Loucy (cell line): Measurements from ENCODE around the gene ARHGAP45.

Experiments used
- H2AFZ ChIP-seq: fragments of 200-600 bp; sonication (generic); 2 replicates; pipeline ENCODE4 v1.6.0; 2016; ENCODE audit warnings: antibody characterized with exemption, mild to moderate bottlenecking, low read length, moderate library complexity
- H3F3A ChIP-seq: fragments of 200-600 bp; 2 replicates; pipeline ENCODE4 v1.6.0; 2016; ENCODE audit warnings: antibody characterized with exemption, low read depth, mild to moderate bottlenecking
- H3K27me3 ChIP-seq: fragments of 200-600 bp; sonication (generic); 2 replicates; pipeline ENCODE4 v1.6.1; 2014; ENCODE audit warnings: low read length, mild to moderate bottlenecking; ENCODE audit not compliant: insufficient read depth, poor library complexity, severe bottlenecking
- H3K36me3 ChIP-seq: fragments of 200-600 bp; sonication (generic); 2 replicates; pipeline ENCODE4 v1.6.1; 2016; ENCODE audit warnings: low read length; ENCODE audit not compliant: insufficient read depth
- H3K4me1 ChIP-seq: fragments of 200-600 bp; sonication (generic); 2 replicates; pipeline ENCODE4 v1.5.1; 2014; ENCODE audit warnings: low read length, mild to moderate bottlenecking; ENCODE audit not compliant: insufficient read depth, poor library complexity, severe bottlenecking
- H3K4me2 ChIP-seq: fragments of 200-600 bp; sonication (generic); 2 replicates; pipeline ENCODE4 v1.6.0; 2014; ENCODE audit warnings: antibody characterized with exemption, low read length, low read depth, mild to moderate bottlenecking; ENCODE audit not compliant: poor library complexity, severe bottlenecking
- H3K4me3 ChIP-seq: fragments of 200-600 bp; sonication (generic); 2 replicates; pipeline ENCODE4 v1.5.1; 2014; ENCODE audit warnings: low read length, mild to moderate bottlenecking, mixed read lengths; ENCODE audit not compliant: poor library complexity, severe bottlenecking
- H3K79me2 ChIP-seq: fragments of 200-600 bp; sonication (generic); 2 replicates; pipeline ENCODE4 v1.6.1; 2014; ENCODE audit warnings: low read length; ENCODE audit not compliant: insufficient read depth
- H3K9ac ChIP-seq: fragments of 200-600 bp; sonication (generic); 2 replicates; pipeline ENCODE4 v1.6.0; 2014; ENCODE audit warnings: mild to moderate bottlenecking, low read depth, low read length, moderate library complexity; ENCODE audit not compliant: poor library complexity, severe bottlenecking
- H3K9me2 ChIP-seq: fragments of 200-600 bp; sonication (generic); replicated peaks from 2 replicates; pipeline ENCODE4 v1.6.1; 2016; ENCODE audit warnings: low read depth, low read length, mixed read lengths
- H3K9me3 ChIP-seq: fragments of 200-600 bp; sonication (generic); 2 replicates; pipeline ENCODE4 v1.6.1; 2014; ENCODE audit warnings: mild to moderate bottlenecking, antibody characterized with exemption, low read length, low read depth; ENCODE audit not compliant: insufficient read depth
- H4K20me1 ChIP-seq: fragments of 200-600 bp; sonication (generic); 2 replicates; pipeline ENCODE4 v1.6.0; 2014; ENCODE audit warnings: antibody characterized with exemption, low read length, mild to moderate bottlenecking; ENCODE audit not compliant: insufficient read depth, poor library complexity, severe bottlenecking
- CTCF ChIP-seq: fragments of 200-600 bp; sonication (generic); conservative IDR thresholded peaks from 2 replicates; pipeline ENCODE4 v1.5.1; 2014; ENCODE audit warnings: mild to moderate bottlenecking, antibody characterized with exemption, low read length
- EZH2phosphoT487 ChIP-seq: fragments of 200-600 bp; IDR thresholded peaks from 2 replicates; pipeline ENCODE4 v1.6.1; 2018; ENCODE audit warnings: antibody characterized with exemption, mild to moderate bottlenecking, moderate library complexity, borderline replicate concordance

Gene ARHGAP45

DNA sequence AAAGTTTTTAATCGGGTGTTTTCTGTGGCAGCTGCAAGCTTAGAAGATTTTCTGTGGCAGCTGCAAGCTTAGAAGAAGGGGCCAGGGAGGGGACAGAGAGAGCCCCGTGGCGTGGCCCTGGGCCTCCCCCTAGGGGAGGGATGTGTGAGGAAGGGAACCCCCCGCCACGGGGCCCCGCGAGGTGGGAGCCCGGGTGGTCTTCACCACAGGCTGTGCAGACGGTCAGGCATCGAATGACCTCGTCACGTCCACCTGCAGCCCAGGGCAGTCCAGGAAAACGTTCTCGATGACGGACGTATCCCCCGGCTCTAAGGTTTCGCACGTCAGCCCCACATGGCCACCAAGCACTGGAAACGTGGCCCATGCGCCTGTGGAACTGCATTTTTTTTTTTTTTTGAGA is 19.6 kb downstream of the ARHGAP45 start:
- Histone ChIP-seq H3K4me2 (no peak overlapping the region), H3K79me2 (peaks cover 6% of the 10 kb centered on the region; the same call in 1 of the 2 replicates), H3K4me3 (no peak overlapping the region), H3K4me1 (no peaks in the 10 kb centered on the region), H3F3A (no peaks in the 10 kb centered on the region), H2AFZ (no peak overlapping the region), H3K9me3 (no peaks in the 10 kb centered on the region), H3K27me3 (no peaks in the 10 kb centered on the region), H3K9me2 (no peaks in the 10 kb centered on the region), H3K9ac (no peak overlapping the region), H4K20me1 (peaks cover 6% of the 10 kb centered on the region), H3K36me3 (peaks cover 50% of the 10 kb centered on the region; the same call in 1 of the 2 replicates)
- TF ChIP-seq EZH2phosphoT487 (no peak), CTCF (no peak)

DNA sequence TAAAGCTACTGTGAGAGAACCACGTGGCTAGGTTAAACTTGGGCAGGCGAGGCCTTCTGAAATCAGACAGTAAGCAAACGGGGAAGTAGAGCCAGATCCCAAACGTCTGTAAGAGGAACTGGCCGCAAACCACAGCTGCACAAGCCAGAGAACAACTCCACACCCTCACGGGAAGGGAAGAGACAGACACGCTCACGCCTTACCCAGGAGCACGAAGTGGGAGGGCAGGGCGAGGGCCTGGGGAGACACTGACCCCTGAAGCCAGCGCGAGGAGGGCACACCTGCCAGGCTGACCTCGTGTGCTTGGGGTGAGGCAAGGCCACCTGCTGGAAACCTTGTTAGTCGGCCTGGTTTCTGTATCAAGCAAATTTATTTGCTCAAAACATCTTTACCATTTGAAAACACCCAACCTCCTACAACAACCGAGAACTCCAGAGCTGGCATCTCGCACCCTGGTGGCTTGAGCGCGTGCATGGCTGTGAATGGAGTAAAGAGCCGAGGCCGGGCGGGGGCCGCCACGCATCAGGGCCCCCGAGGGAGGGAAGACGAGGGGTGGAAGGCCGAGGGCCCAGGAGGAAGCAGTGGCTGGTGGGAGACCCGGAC is 20.9 kb downstream of the ARHGAP45 start:
- H3F3A ChIP-seq, result no peaks in the 10 kb centered on the region
- no peaks in the 10 kb centered on the region for H3K4me1 ChIP-seq
- H4K20me1 ChIP-seq, result peaks cover under 1% of the 10 kb centered on the region
- no peak overlapping the region for H3K4me3 ChIP-seq
- no peaks in the 10 kb centered on the region for H3K9me2 ChIP-seq
- H3K27me3 ChIP-seq, result no peaks in the 10 kb centered on the region
- H3K4me2 ChIP-seq, result no peak overlapping the region
- peaks cover 16% of the 10 kb centered on the region for H3K79me2 ChIP-seq
- no peaks in the 10 kb centered on the region for H3K9me3 ChIP-seq
- H2AFZ ChIP-seq, result no peak overlapping the region
- peaks cover 56% of the 10 kb centered on the region; the same call in 1 of the 2 replicates for H3K36me3 ChIP-seq
- no peak overlapping the region for H3K9ac ChIP-seq
- TF ChIP-seq CTCF, result no peak
- TF ChIP-seq EZH2phosphoT487, result no peak

GRCh38 chr19:1088416-1089010 is 21.5 kb downstream of the ARHGAP45 start:
- Histone ChIP-seq H3F3A (no peaks in the 10 kb centered on the region), H3K4me2 (no peak overlapping the region), H3K36me3 (peaks cover 53% of the 10 kb centered on the region; the same call in 1 of the 2 replicates), H3K4me1 (peaks cover 4% of the 10 kb centered on the region), H3K9me3 (no peaks in the 10 kb centered on the region), H2AFZ (no peak overlapping the region), H3K79me2 (peaks cover 22% of the 10 kb centered on the region), H3K27me3 (no peaks in the 10 kb centered on the region), H3K9me2 (no peaks in the 10 kb centered on the region), H3K4me3 (no peak overlapping the region), H3K9ac (no peak overlapping the region), H4K20me1 (peaks cover 7% of the 10 kb centered on the region)
- TF ChIP-seq CTCF, result no peak
- no peak for TF ChIP-seq EZH2phosphoT487
